Stomach (tissue), 4 donors: ENCODE results near the gene POLR2M.

ENCODE experiments used
- CTCF ChIP-seq, 7 experiments: fragments of 450-650 bp in 4 of 7; fragments of 200-600 bp in 3 of 7; sonication (generic) in 3 of 7; IDR thresholded peaks; one replicate each; pipeline ENCODE4 v1.5.1; 2016 to 2019; ENCODE audit warnings: antibody characterized with exemption in 7 of 7, control low read depth in 2 of 7, mild to moderate bottlenecking in 1 of 7
- EP300 ChIP-seq: sonication (generic); formaldehyde crosslinking; IDR thresholded peaks from one replicate; pipeline ENCODE4 v1.6.1; 2017; ENCODE audit warnings: antibody characterized with exemption
- POLR2A ChIP-seq, 4 donors: fragments of 450-650 bp; IDR thresholded peaks; one replicate each; pipeline ENCODE4 v1.6.1; 2016; ENCODE audit warnings: antibody characterized with exemption in 4 of 4, control low read depth in 2 of 4, mild to moderate bottlenecking in 1 of 4, moderate library complexity in 1 of 4

- TF ChIP-seq POLR2A (IDR thresholded peaks at IDR 0.05): no peak
- TF ChIP-seq EP300: no peak
- TF ChIP-seq CTCF (IDR thresholded peaks at IDR 0.05): no peak
These were observed 15.4 kb upstream of the POLR2M start for GRCh38 chr15:57691082-57691481.
